Hepatocyte (in vitro differentiated cells): ENCODE measurements around the gene ALG6. TPM values are rescaled to one million over a fixed set of nuclear protein-coding genes. Genes with fewer than 3 reads are reported as not detected.

Source experiments
- DNase-seq: peaks from one replicate; pipeline ENCODE4 v3.0.0-alpha.2; 2016; ENCODE audit warnings: low spot score
- H2AFZ ChIP-seq: fragments of 200-600 bp; sonication (generic); 2 replicates; pipeline ENCODE4 v1.6.0; 2016; ENCODE audit warnings: antibody characterized with exemption, mild to moderate bottlenecking
- H3K27ac ChIP-seq: fragments of 200-600 bp; sonication (generic); 2 replicates; pipeline ENCODE4 v1.5.1; 2016; ENCODE audit warnings: mild to moderate bottlenecking
- H3K27me3 ChIP-seq: fragments of 200-600 bp; sonication (generic); 2 replicates; pipeline ENCODE4 v1.6.1; 2016
- H3K36me3 ChIP-seq: fragments of 200-600 bp; sonication (generic); replicated peaks from 2 replicates; pipeline ENCODE4 v1.5.1; 2016; ENCODE audit warnings: low read depth; ENCODE audit not compliant: insufficient read depth
- H3K4me1 ChIP-seq: fragments of 200-600 bp; sonication (generic); 2 replicates; pipeline ENCODE4 v1.5.1; 2016; ENCODE audit warnings: mild to moderate bottlenecking, moderate library complexity; ENCODE audit not compliant: insufficient read depth
- H3K4me2 ChIP-seq: fragments of 200-600 bp; sonication (generic); 2 replicates; pipeline ENCODE4 v1.6.0; 2016
- H3K4me3 ChIP-seq: fragments of 200-600 bp; sonication (generic); 2 replicates; pipeline ENCODE4 v1.5.1; 2016; ENCODE audit warnings: mild to moderate bottlenecking
- H3K79me2 ChIP-seq: fragments of 200-600 bp; sonication (generic); 2 replicates; pipeline ENCODE4 v1.6.0; 2017; ENCODE audit warnings: mild to moderate bottlenecking
- H3K9me2 ChIP-seq: fragments of 200-600 bp; sonication (generic); replicated peaks from 2 replicates; pipeline ENCODE4 v1.6.0; 2017; ENCODE audit warnings: mild to moderate bottlenecking; ENCODE audit not compliant: insufficient read depth
- H3K9me3 ChIP-seq: fragments of 200-600 bp; sonication (generic); 2 replicates; pipeline ENCODE4 v1.5.1; 2016; ENCODE audit warnings: low read depth, mild to moderate bottlenecking
- H4K20me1 ChIP-seq: fragments of 200-600 bp; sonication (generic); 2 replicates; pipeline ENCODE4 v1.6.0; 2016; ENCODE audit warnings: mild to moderate bottlenecking; ENCODE audit not compliant: insufficient read depth, poor library complexity, severe bottlenecking
- CTCF ChIP-seq: fragments of 200-600 bp; sonication (generic); IDR thresholded peaks from 2 replicates; pipeline ENCODE4 v1.5.1; 2016; ENCODE audit warnings: antibody characterized with exemption, mild to moderate bottlenecking; ENCODE audit not compliant: poor library complexity
- EZH2 ChIP-seq: fragments of 200-600 bp; sonication (generic); IDR thresholded peaks from 2 replicates; pipeline ENCODE4 v1.6.1; 2016; ENCODE audit warnings: antibody characterized with exemption, mild to moderate bottlenecking, borderline replicate concordance
- EZH2phosphoT487 ChIP-seq: fragments of 200-600 bp; sonication (generic); IDR thresholded peaks from one replicate; pipeline ENCODE4 v1.6.1; 2018; ENCODE audit warnings: antibody characterized with exemption, mild to moderate bottlenecking, low read depth, moderate library complexity; ENCODE audit not compliant: unreplicated experiment, severe bottlenecking
- WGBS: methylation state at CpG from one replicate; pipeline ENCODE4 v1.1.6; 2016; ENCODE audit warnings: low lambda C conversion rate; ENCODE audit errors: missing lambda C conversion rate; 5-methylcytosine and 5-hydroxymethylcytosine counted together
- polyA plus RNA-seq: library from polyadenylated mRNA; unstranded; fragments of >200 nt; fragmentation: Nextera tagmentation; extraction: Ambion mirVana; gene quantifications from 2 replicates; pipeline ENCODE4 v1.2.1, GENCODE V29; 2016
- total RNA-seq: library from RNA; depleted of rRNA; stranded (reverse); fragments of >200 nt; gene quantifications from 2 replicates; pipeline ENCODE4 v1.2.3, GENCODE V29; 2014

The ALG6 gene
- total and polyA plus RNA-seq, 2 experiments from 2014 or later: 12.4 to 20.7 TPM

- DNase-seq: peak; percentile 21
- H3K36me3 ChIP-seq: no peaks in the 10 kb centered on the region
- H3K4me3 ChIP-seq: no peak overlapping the region
- H3K27me3 ChIP-seq: no peaks in the 10 kb centered on the region
- no peaks in the 10 kb centered on the region for H3K9me3 ChIP-seq
- H3K9me2 ChIP-seq: no peaks in the 10 kb centered on the region
- no peaks in the 10 kb centered on the region for H3K79me2 ChIP-seq
- no peak overlapping the region for H2AFZ ChIP-seq
- H3K4me1 ChIP-seq: no peaks in the 10 kb centered on the region
- no peak overlapping the region for H3K4me2 ChIP-seq
- no peaks in the 10 kb centered on the region for H4K20me1 ChIP-seq
- no peak overlapping the region for H3K27ac ChIP-seq
- TF ChIP-seq EZH2 (no peak), CTCF (peak; percentile 41), EZH2phosphoT487 (no peak)
Observed at GRCh38 chr1:63454269-63454668, 86.8 kb downstream of the ALG6 start.

DNA sequence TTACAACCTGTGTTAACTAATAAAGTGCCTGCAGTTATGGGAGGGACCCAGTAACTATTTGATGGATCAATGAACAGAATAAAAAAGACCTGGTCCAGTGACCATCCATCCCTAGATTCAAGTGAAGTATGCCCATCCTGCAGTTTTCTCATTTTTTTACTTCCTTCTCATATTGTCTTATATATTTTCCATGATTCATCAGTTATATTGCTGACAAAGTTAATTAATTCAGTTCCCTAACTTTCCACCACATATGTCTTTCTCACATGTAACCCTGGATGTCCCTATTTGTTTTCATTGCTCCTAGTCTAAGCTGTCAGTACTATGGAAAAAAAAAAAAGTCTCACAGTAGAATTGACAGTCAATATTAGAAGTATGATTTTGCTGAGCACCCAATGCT lies 91.3 kb downstream of the ALG6 start:
- no peak for TF ChIP-seq EZH2phosphoT487
- H3K9me2 ChIP-seq: no peaks in the 10 kb centered on the region

GRCh38 chr1:63461661-63462230 lies 94.3 kb downstream of the ALG6 start:
- Histone ChIP-seq H3K27me3 (no peaks in the 10 kb centered on the region), H4K20me1 (no peaks in the 10 kb centered on the region), H2AFZ (no peak overlapping the region), H3K36me3 (no peaks in the 10 kb centered on the region), H3K9me3 (peaks cover 14% of the 10 kb centered on the region), H3K9me2 (no peaks in the 10 kb centered on the region), H3K79me2 (no peaks in the 10 kb centered on the region), H3K4me1 (no peaks in the 10 kb centered on the region), H3K27ac (no peak overlapping the region), H3K4me2 (no peak overlapping the region), H3K4me3 (no peak overlapping the region)
- 90% methylated on average over 1 of the region's 1 CpG for WGBS
- TF ChIP-seq CTCF (no peak), EZH2phosphoT487 (no peak), EZH2 (no peak)
- no peak for DNase-seq

More for the DNA sequence above, 91.3 kb downstream of the ALG6 start:
- Histone ChIP-seq H3K4me1 (no peaks in the 10 kb centered on the region), H3K4me2 (no peak overlapping the region), H3K27ac (no peak overlapping the region), H2AFZ (no peak overlapping the region), H3K36me3 (no peaks in the 10 kb centered on the region), H3K79me2 (no peaks in the 10 kb centered on the region), H4K20me1 (no peaks in the 10 kb centered on the region), H3K27me3 (no peaks in the 10 kb centered on the region), H3K4me3 (no peak overlapping the region), H3K9me3 (peaks cover 14% of the 10 kb centered on the region)
- no peak for DNase-seq

DNA sequence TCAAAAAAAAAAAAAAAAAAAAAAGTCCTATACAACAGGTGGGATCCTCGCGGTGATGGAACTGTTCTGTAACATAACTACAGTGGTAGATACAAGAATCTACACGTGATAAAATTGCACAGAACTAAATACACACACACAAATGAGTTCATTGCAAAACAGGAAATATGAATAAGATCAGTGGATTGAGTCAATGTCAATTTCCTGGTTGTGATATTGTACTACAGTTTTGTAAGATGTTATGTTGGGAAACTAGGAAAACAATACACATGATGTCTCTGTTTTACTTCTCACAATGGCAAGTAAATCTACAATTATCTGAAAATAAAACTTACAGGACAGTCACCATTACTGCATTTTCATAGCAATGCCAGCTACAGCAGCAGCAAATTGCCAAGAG lies 95.8 kb downstream of the ALG6 start:
- no peaks in the 10 kb centered on the region for H4K20me1 ChIP-seq
- H2AFZ ChIP-seq: no peak overlapping the region
- H3K9me2 ChIP-seq: no peaks in the 10 kb centered on the region
- H3K4me2 ChIP-seq: no peak overlapping the region
- no peak overlapping the region for H3K4me3 ChIP-seq
- no peaks in the 10 kb centered on the region for H3K27me3 ChIP-seq
- H3K9me3 ChIP-seq: peaks cover 14% of the 10 kb centered on the region
- 95% methylated on average over 3 of the region's 3 CpGs for WGBS
- no peaks in the 10 kb centered on the region for H3K36me3 ChIP-seq
- no peaks in the 10 kb centered on the region for H3K79me2 ChIP-seq
- no peak for DNase-seq
- TF ChIP-seq EZH2phosphoT487: no peak
- no peak for TF ChIP-seq EZH2
- TF ChIP-seq CTCF: no peak
- H3K4me1 ChIP-seq: no peaks in the 10 kb centered on the region
- H3K27ac ChIP-seq: no peak overlapping the region
